Measurements from ENCODE around the gene HOXB3. TPM values are rescaled to one million over a fixed set of nuclear protein-coding genes. Genes with fewer than 3 reads are reported as not detected.
A peak's percentile ranks its signal among the peaks of the same experiment; 100 is the strongest.

The HOXB3 gene
- total and polyA plus RNA-seq, 8 donors = 1.1 to 5.6 (median 2.0) TPM

DNA sequence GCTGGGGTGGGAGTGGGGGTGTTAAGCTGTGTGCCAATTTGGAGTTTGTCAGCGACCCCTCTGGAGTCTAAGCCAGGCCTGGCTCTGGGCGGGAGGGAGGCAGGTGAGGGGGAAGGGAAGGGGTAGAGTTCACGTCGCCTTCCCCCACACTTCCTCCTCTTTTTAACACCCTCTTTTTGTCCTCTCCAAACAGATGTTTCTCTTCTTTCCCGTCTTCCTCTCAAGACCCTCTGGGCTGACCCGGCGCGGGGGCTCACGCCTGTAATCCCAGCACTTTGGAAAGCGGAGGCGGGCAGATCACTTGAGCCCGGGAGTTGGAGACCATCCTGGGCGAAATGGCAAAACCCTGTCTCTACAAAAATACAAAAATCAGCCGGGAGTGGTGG, 62.5 kb downstream of the HOXB3 start:
- no peak for FAIRE-seq
- 39 to 43% methylated on average over 12 to 13 of the region's 14 CpGs for WGBS, 2 donors

DNA sequence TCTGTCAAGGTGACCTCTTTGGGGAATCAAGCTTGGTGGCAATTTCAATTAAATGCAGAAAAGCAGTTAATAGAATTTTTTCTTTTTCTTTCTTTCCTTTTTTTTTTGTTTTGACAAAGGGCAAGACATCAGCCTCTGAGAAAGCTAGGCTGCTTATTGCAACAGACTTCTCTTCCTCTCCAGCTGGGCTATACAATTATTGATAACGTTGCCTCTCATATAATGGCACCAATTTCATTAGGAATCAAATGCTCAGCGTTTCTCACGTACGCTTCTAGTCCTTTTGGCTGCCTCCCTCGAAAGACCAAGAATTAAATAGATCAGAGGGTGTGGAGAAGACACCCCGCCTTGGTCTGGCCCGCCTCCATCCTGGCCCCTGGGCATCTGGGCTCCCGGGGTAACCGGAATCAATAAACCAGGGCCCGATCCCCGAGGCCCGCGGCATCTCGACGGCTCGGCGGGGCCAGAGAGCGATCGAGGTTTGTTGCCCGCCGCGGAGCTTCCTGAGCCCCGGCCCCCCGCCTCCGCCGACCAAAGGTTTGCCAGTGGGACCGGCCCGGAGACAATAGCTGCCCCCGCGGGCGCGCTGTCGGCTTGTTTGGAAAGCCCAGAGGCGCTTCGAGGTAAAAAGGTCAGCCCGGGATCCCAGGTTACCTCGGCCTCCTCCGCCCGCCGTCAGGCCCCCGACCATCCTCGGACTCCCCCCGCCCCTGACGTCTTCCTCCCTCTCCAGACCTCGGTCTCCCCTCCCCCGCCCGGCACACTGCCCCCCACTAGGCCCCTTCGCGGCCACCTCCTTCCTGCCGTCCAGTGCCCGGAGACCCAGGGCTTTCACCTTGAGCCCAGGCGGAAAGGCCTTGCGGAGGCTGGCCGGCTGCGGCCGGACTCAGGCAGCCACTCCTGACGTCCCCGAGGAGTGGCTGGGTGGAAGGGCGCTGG, 63.2 kb downstream of the HOXB3 start:
- TF ChIP-seq, protein P1, sequence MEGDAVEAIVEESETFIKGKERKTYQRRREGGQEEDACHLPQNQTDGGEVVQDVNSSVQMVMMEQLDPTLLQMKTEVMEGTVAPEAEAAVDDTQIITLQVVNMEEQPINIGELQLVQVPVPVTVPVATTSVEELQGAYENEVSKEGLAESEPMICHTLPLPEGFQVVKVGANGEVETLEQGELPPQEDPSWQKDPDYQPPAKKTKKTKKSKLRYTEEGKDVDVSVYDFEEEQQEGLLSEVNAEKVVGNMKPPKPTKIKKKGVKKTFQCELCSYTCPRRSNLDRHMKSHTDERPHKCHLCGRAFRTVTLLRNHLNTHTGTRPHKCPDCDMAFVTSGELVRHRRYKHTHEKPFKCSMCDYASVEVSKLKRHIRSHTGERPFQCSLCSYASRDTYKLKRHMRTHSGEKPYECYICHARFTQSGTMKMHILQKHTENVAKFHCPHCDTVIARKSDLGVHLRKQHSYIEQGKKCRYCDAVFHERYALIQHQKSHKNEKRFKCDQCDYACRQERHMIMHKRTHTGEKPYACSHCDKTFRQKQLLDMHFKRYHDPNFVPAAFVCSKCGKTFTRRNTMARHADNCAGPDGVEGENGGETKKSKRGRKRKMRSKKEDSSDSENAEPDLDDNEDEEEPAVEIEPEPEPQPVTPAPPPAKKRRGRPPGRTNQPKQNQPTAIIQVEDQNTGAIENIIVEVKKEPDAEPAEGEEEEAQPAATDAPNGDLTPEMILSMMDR (IDR thresholded peaks at IDR 0.05) = no peak
- no peak for DNase-seq
- 16 to 17% methylated on average over 52 to 59 of the region's 59 CpGs for WGBS, 2 donors
- no peak for ATAC-seq
- Histone ChIP-seq H3K4me3 (no peak overlapping the region), H3K4me1 (no peaks in the 10 kb centered on the region), H3K9me3 (no peaks in the 10 kb centered on the region), H3K27me3 (peaks cover 0 to 5% (median 2%) of the 10 kb centered on the region in 4 donors), H3K36me3 (no peaks in the 10 kb centered on the region), H3K27ac (no peak overlapping the region)
- intact Hi-C loops (cut with DNase I) = no loop called here
- no peak for FAIRE-seq

More for the DNA sequence above, 62.5 kb downstream of the HOXB3 start:
- Histone ChIP-seq H3K36me3 (no peaks in the 10 kb centered on the region), H3K9me3 (no peaks in the 10 kb centered on the region), H3K4me3 (no peak overlapping the region), H3K4me1 (no peaks in the 10 kb centered on the region), H3K27ac (no peak overlapping the region), H3K27me3 (peaks cover 0 to 5% (median 2%) of the 10 kb centered on the region in 4 donors)
- DNase-seq (no peak), ATAC-seq (no peak)
- intact Hi-C loops (cut with DNase I) = no loop called here
- TF ChIP-seq, protein P1 (IDR thresholded peaks at IDR 0.05) = no peak

DNA sequence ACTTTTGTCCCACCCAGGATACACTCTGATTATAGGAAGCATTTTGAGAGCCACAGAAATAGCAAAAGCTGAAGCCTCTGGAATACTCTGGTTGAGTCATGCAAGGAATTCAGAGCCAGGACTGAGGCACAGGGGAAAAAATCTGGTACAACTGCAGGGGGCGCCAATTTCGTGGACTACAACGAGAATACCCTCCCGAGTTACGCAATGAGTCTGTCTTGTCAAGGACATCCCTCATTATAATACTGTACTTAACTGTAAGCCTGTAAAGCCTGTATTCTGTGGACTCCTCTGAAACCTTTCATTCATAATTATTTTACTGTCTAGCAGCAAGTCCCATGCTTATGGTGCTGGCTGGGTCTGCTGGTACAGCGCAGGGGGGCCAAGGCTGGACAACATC, 67.0 kb downstream of the HOXB3 start:
- H3K36me3 ChIP-seq = no peaks in the 10 kb centered on the region
- H3K27ac ChIP-seq = no peak overlapping the region
- no peak overlapping the region for H3K4me3 ChIP-seq
- no peak for FAIRE-seq
- peaks cover 0 to 5% (median 2%) of the 10 kb centered on the region in 4 donors for H3K27me3 ChIP-seq
- no peak for DNase-seq
- ATAC-seq = no peak
- H3K9me3 ChIP-seq = no peaks in the 10 kb centered on the region
- H3K4me1 ChIP-seq = no peaks in the 10 kb centered on the region
- TF ChIP-seq, protein P1 (IDR thresholded peaks at IDR 0.05) = no peak
- intact Hi-C loops (cut with DNase I) = no loop called here
- WGBS, 2 donors = 34 to 43% methylated on average over 6 of the region's 6 CpGs

DNA sequence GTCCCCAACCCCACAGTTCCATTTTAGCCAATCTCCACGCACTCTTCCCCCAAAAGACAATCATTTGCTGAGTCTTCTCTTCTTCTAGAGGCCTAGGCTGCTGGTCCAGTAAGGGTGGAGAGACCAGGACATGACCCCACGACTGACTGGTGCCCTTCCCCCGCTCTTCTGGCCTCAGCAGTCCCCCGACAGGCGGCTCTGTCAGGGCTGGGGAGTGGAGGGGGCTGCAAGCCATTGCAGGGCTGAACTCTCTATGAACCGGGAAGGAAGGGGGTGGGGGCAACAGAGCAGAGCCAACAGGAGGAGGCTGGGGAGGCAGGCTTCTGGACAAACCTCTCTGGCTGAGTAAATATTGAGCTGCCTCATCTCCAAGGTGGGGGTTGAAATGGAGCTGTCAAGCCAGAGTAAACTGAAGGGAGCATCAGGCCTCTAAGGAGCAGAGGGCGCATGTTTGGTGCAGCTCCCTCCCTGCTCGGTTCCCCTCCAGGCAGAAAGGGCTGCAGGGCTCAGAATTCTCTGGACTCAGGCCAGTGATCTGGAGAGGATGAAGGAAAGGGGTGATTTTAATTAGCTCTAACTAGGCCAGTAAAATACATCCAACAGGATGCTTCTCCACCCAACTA, 67.9 kb downstream of the HOXB3 start:
- no peaks in the 10 kb centered on the region for H3K4me1 ChIP-seq
- peak in 2 of 4 donors; percentile 16 to 55 for ATAC-seq
- TF ChIP-seq, protein P1 (IDR thresholded peaks at IDR 0.05) = no peak
- DNase-seq = no peak
- no peaks in the 10 kb centered on the region for H3K9me3 ChIP-seq
- peaks cover 0 to 5% (median 2%) of the 10 kb centered on the region in 4 donors for H3K27me3 ChIP-seq
- H3K36me3 ChIP-seq = no peaks in the 10 kb centered on the region
- FAIRE-seq = no peak
- no peak overlapping the region for H3K27ac ChIP-seq
- no peak overlapping the region for H3K4me3 ChIP-seq
- 38 to 43% methylated on average over 8 of the region's 8 CpGs for WGBS, 2 donors
- intact Hi-C loops (cut with DNase I) = no loop called here

Data from pancreas (tissue), 10 donors.